Measurements from ENCODE around the gene PRIMPOL. TPM values are rescaled to one million over a fixed set of nuclear protein-coding genes. Genes with fewer than 3 reads are reported as not detected.

PRIMPOL gene
- total RNA-seq, 1 experiment from 2014 or later, result 9.4 TPM

GRCh38 chr4:184632842-184633241 lies 16.7 kb upstream of the PRIMPOL start:
- CTCF ChIA-PET, result no interaction called here
- H4K20me1 ChIP-seq (ENCODE audit: low read length), result no peaks in the 10 kb centered on the region

GRCh38 chr4:184635381-184635780 lies 14.2 kb upstream of the PRIMPOL start:
- no peak overlapping the region for H3K9ac ChIP-seq (ENCODE audit: low read length)
- H3K36me3 ChIP-seq (ENCODE audit: low read depth, low read length), result peaks cover 5% of the 10 kb centered on the region; the same call in 1 of the 2 replicates
- no TSS peak for BruUV-seq (replicated peaks)
- intact Hi-C loops (cut with micrococcal nuclease), result no loop called here
- no peaks in the 10 kb centered on the region for H3K9me2 ChIP-seq (replicated peaks; ENCODE audit: low read length)
- no peaks in the 10 kb centered on the region for H3K4me1 ChIP-seq (ENCODE audit: insufficient read depth, low read length)
- no peaks in the 10 kb centered on the region for H3K27me3 ChIP-seq (ENCODE audit: low read length)
- ATAC-seq (no peak), DNase-seq (no peak)
- CTCF ChIA-PET, result no interaction called here
- POLR2A ChIA-PET (ENCODE audit: unreplicated experiment), result interaction anchor here (0.5 kb wide), 1 partner anchor 13 kb away, joined by 4 read pairs; no protein-coding TSS in a partner anchor
- H4K20me1 ChIP-seq (ENCODE audit: low read length), result no peaks in the 10 kb centered on the region
- peaks cover 14% of the 10 kb centered on the region for H3K79me2 ChIP-seq (ENCODE audit: low read length)
- H3K4me2 ChIP-seq (ENCODE audit: low read length), result no peak overlapping the region
- H3F3A ChIP-seq (ENCODE audit: low read length, unreplicated experiment), result no peaks in the 10 kb centered on the region
- no peak overlapping the region for H3K27ac ChIP-seq (ENCODE audit: low read length)
- no peak overlapping the region for H3K4me3 ChIP-seq (ENCODE audit: low read length)
- no peaks in the 10 kb centered on the region for H3K9me3 ChIP-seq (ENCODE audit: low read length)
- TF ChIP-seq EZH2phosphoT487 (IDR thresholded peaks at IDR 0.05; ENCODE audit: borderline replicate concordance, low read length) (no peak), CTCF (conservative IDR thresholded peaks at IDR 0.05; ENCODE audit: low read depth, low read length) (no peak), EZH2 (IDR thresholded peaks at IDR 0.05; ENCODE audit: low read length, unreplicated experiment) (no peak)
- no peak overlapping the region for H2AFZ ChIP-seq (ENCODE audit: low read length)

More at GRCh38 chr4:184632842-184633241, 16.7 kb upstream of the PRIMPOL start:
- POLR2A ChIA-PET (ENCODE audit: unreplicated experiment), result no interaction called here
- intact Hi-C loops (cut with micrococcal nuclease), result no loop called here
- no peak overlapping the region for H3K27ac ChIP-seq (ENCODE audit: low read length)
- no TSS peak for BruUV-seq (replicated peaks)
- no peak overlapping the region for H3K4me2 ChIP-seq (ENCODE audit: low read length)
- no peak overlapping the region for H3K4me3 ChIP-seq (ENCODE audit: low read length)
- H3K9me3 ChIP-seq (ENCODE audit: low read length), result no peaks in the 10 kb centered on the region
- no peak overlapping the region for H3K9ac ChIP-seq (ENCODE audit: low read length)
- no peaks in the 10 kb centered on the region for H3K79me2 ChIP-seq (ENCODE audit: low read length)
- no peak overlapping the region for H2AFZ ChIP-seq (ENCODE audit: low read length)
- peaks cover 7% of the 10 kb centered on the region; the same call in 1 of the 2 replicates for H3K36me3 ChIP-seq (ENCODE audit: low read depth, low read length)
- TF ChIP-seq CTCF (conservative IDR thresholded peaks at IDR 0.05; ENCODE audit: low read depth, low read length), result no peak
- no peak for TF ChIP-seq EZH2phosphoT487 (IDR thresholded peaks at IDR 0.05; ENCODE audit: borderline replicate concordance, low read length)
- TF ChIP-seq EZH2 (IDR thresholded peaks at IDR 0.05; ENCODE audit: low read length, unreplicated experiment), result no peak
- no peaks in the 10 kb centered on the region for H3K27me3 ChIP-seq (ENCODE audit: low read length)
- no peaks in the 10 kb centered on the region for H3K4me1 ChIP-seq (ENCODE audit: insufficient read depth, low read length)
- DNase-seq (no peak), ATAC-seq (no peak)
- no peaks in the 10 kb centered on the region for H3F3A ChIP-seq (ENCODE audit: low read length, unreplicated experiment)
- no peaks in the 10 kb centered on the region for H3K9me2 ChIP-seq (replicated peaks; ENCODE audit: low read length)

- POLR2A ChIA-PET (ENCODE audit: unreplicated experiment), result no interaction called here
- peaks cover 22% of the 10 kb centered on the region for H3K79me2 ChIP-seq (ENCODE audit: low read length)
Measured at GRCh38 chr4:184636144-184636543, 13.4 kb upstream of the PRIMPOL start.

More at GRCh38 chr4:184636144-184636543, 13.4 kb upstream of the PRIMPOL start:
- no peak for ATAC-seq
- H3K4me3 ChIP-seq (ENCODE audit: low read length), result no peak overlapping the region
- H3K4me2 ChIP-seq (ENCODE audit: low read length), result no peak overlapping the region
- H3K9me3 ChIP-seq (ENCODE audit: low read length), result no peaks in the 10 kb centered on the region
- H4K20me1 ChIP-seq (ENCODE audit: low read length), result no peaks in the 10 kb centered on the region
- BruUV-seq (replicated peaks), result no TSS peak
- no peak overlapping the region for H3K27ac ChIP-seq (ENCODE audit: low read length)
- H3K36me3 ChIP-seq (ENCODE audit: low read depth, low read length), result peaks cover 3% of the 10 kb centered on the region; the same call in 1 of the 2 replicates
- no peak for TF ChIP-seq EZH2 (IDR thresholded peaks at IDR 0.05; ENCODE audit: low read length, unreplicated experiment)
- no peak for TF ChIP-seq CTCF (conservative IDR thresholded peaks at IDR 0.05; ENCODE audit: low read depth, low read length)
- no peak for TF ChIP-seq EZH2phosphoT487 (IDR thresholded peaks at IDR 0.05; ENCODE audit: borderline replicate concordance, low read length)
- no peak overlapping the region for H2AFZ ChIP-seq (ENCODE audit: low read length)
- H3K4me1 ChIP-seq (ENCODE audit: insufficient read depth, low read length), result no peaks in the 10 kb centered on the region
- no peaks in the 10 kb centered on the region for H3F3A ChIP-seq (ENCODE audit: low read length, unreplicated experiment)
- H3K9ac ChIP-seq (ENCODE audit: low read length), result no peak overlapping the region
- intact Hi-C loops (cut with micrococcal nuclease), result no loop called here
- DNase-seq, result no peak
- CTCF ChIA-PET, result no interaction called here
- H3K27me3 ChIP-seq (ENCODE audit: low read length), result no peaks in the 10 kb centered on the region
- H3K9me2 ChIP-seq (replicated peaks; ENCODE audit: low read length), result no peaks in the 10 kb centered on the region
